ENCODE measurements around the gene ITPR2. TPM values are rescaled to one million over a fixed set of nuclear protein-coding genes. Genes with fewer than 3 reads are reported as not detected.

Gene ITPR2
- total RNA-seq, 1 donor from 2014 or later: 48.1 TPM

- Histone ChIP-seq H3K27ac (no peak overlapping the region), H3K4me1 (peaks cover 17% of the 10 kb centered on the region), H3K36me3 (no peaks in the 10 kb centered on the region), H3K4me3 (no peak overlapping the region), H3K27me3 (no peaks in the 10 kb centered on the region), H3K9me3 (no peaks in the 10 kb centered on the region)
- intact Hi-C loops (cut with DNase I): no loop called here
- TF ChIP-seq CTCF (IDR thresholded peaks at IDR 0.05): no peak
- no peak for TF ChIP-seq POLR2A (IDR thresholded peaks at IDR 0.05)
- TF ChIP-seq POLR2AphosphoS5 (IDR thresholded peaks at IDR 0.05; ENCODE audit: insufficient read depth in 1 of 2, low read depth in 1 of 2): no peak
- no peak for DNase-seq (ENCODE audit: extremely low spot score in 2 of 2)
Measured at GRCh38 chr12:26871985-26872384, 39.0 kb upstream of the ITPR2 start.

- no peaks in the 10 kb centered on the region for H3K9me3 ChIP-seq
- no peak for DNase-seq (ENCODE audit: extremely low spot score in 2 of 2)
- H3K36me3 ChIP-seq: no peaks in the 10 kb centered on the region
- TF ChIP-seq POLR2AphosphoS5 (IDR thresholded peaks at IDR 0.05; ENCODE audit: insufficient read depth in 1 of 2, low read depth in 1 of 2) (peak in 1 of 2 donors; percentile 41), POLR2A (IDR thresholded peaks at IDR 0.05) (no peak)
- peak overlapping the region; percentile 1 for H3K27ac ChIP-seq
- intact Hi-C loops (cut with DNase I): no loop called here
- H3K4me1 ChIP-seq: peaks cover 17% of the 10 kb centered on the region
- no peaks in the 10 kb centered on the region for H3K27me3 ChIP-seq
- H3K4me3 ChIP-seq: no peak overlapping the region
Measured at GRCh38 chr12:26870491-26871419, 37.8 kb upstream of the ITPR2 start.

GRCh38 chr12:26869908-26870459 lies 37.0 kb upstream of the ITPR2 start:
- no peak overlapping the region for H3K27ac ChIP-seq
- intact Hi-C loops (cut with DNase I): no loop called here

GRCh38 chr12:26869104-26869494 lies 36.1 kb upstream of the ITPR2 start:
- DNase-seq (ENCODE audit: extremely low spot score in 2 of 2): no peak
- intact Hi-C loops (cut with DNase I): no loop called here
- no peaks in the 10 kb centered on the region for H3K36me3 ChIP-seq
- no peak overlapping the region for H3K27ac ChIP-seq
- TF ChIP-seq POLR2A (IDR thresholded peaks at IDR 0.05): no peak
- no peak for TF ChIP-seq POLR2AphosphoS5 (IDR thresholded peaks at IDR 0.05; ENCODE audit: insufficient read depth in 1 of 2, low read depth in 1 of 2)
- no peak for TF ChIP-seq CTCF (IDR thresholded peaks at IDR 0.05)
- peaks cover 17% of the 10 kb centered on the region for H3K4me1 ChIP-seq
- no peaks in the 10 kb centered on the region for H3K9me3 ChIP-seq
- no peaks in the 10 kb centered on the region for H3K27me3 ChIP-seq
- H3K4me3 ChIP-seq: no peak overlapping the region

More at GRCh38 chr12:26869908-26870459, 37.0 kb upstream of the ITPR2 start:
- peaks cover 17% of the 10 kb centered on the region for H3K4me1 ChIP-seq
- no peaks in the 10 kb centered on the region for H3K36me3 ChIP-seq
- H3K4me3 ChIP-seq: no peak overlapping the region
- TF ChIP-seq CTCF (IDR thresholded peaks at IDR 0.05) (no peak), POLR2AphosphoS5 (IDR thresholded peaks at IDR 0.05; ENCODE audit: insufficient read depth in 1 of 2, low read depth in 1 of 2) (no peak), POLR2A (IDR thresholded peaks at IDR 0.05) (no peak)
- DNase-seq (ENCODE audit: extremely low spot score in 2 of 2): no peak
- H3K9me3 ChIP-seq: no peaks in the 10 kb centered on the region
- no peaks in the 10 kb centered on the region for H3K27me3 ChIP-seq

GRCh38 chr12:26868447-26869103 lies 35.6 kb upstream of the ITPR2 start:
- Histone ChIP-seq H3K27ac (no peak overlapping the region), H3K36me3 (no peaks in the 10 kb centered on the region), H3K4me1 (peaks cover 17% of the 10 kb centered on the region), H3K27me3 (no peaks in the 10 kb centered on the region), H3K4me3 (no peak overlapping the region), H3K9me3 (no peaks in the 10 kb centered on the region)
- no peak for DNase-seq (ENCODE audit: extremely low spot score in 2 of 2)
- intact Hi-C loops (cut with DNase I): no loop called here
- no peak for TF ChIP-seq POLR2A (IDR thresholded peaks at IDR 0.05)
- no peak for TF ChIP-seq POLR2AphosphoS5 (IDR thresholded peaks at IDR 0.05; ENCODE audit: insufficient read depth in 1 of 2, low read depth in 1 of 2)
- no peak for TF ChIP-seq CTCF (IDR thresholded peaks at IDR 0.05)
